Esophagus muscularis mucosa (tissue), 4 donors: ENCODE data around the gene SLC22A4. TPM values are rescaled to one million over a fixed set of nuclear protein-coding genes. Genes with fewer than 3 reads are reported as not detected.

Source experiments
- DNase-seq: peaks from one replicate; pipeline ENCODE4 v3.0.0-alpha.2; 2017; ENCODE audit errors: extremely low spot score
- H3K27ac ChIP-seq, 4 donors: fragments of 200-600 bp; sonication (generic); replicated peaks in 1 of 4; 1 replicate in 3 of 4; 2 replicates in 1 of 4; pipeline ENCODE4 v1.5.1; 2016 to 2019; ENCODE audit warnings: mild to moderate bottlenecking in 1 of 4
- H3K27me3 ChIP-seq, 4 donors: fragments of 200-600 bp; sonication (generic); one replicate each; pipeline versions ENCODE4 v1.5.1 to v1.6.0; 2016 to 2019
- H3K36me3 ChIP-seq, 4 donors: fragments of 200-600 bp; sonication (generic); one replicate each; pipeline ENCODE4 v1.5.1; 2016 to 2019
- H3K4me1 ChIP-seq, 4 donors: fragments of 200-600 bp; sonication (generic); one replicate each; pipeline ENCODE4 v1.5.1; 2016 to 2019
- H3K4me3 ChIP-seq, 4 donors: fragments of 200-600 bp; sonication (generic); 1 replicate in 2 of 4; 2 replicates in 2 of 4; pipeline ENCODE4 v1.5.1; 2016 to 2019; ENCODE audit warnings: mild to moderate bottlenecking in 4 of 4, moderate library complexity in 1 of 4
- H3K9me3 ChIP-seq, 4 donors: fragments of 200-600 bp; sonication (generic); 1 replicate in 3 of 4; 2 replicates in 1 of 4; pipeline ENCODE4 v1.5.1; 2016 to 2019
- EP300 ChIP-seq: sonication (generic); formaldehyde crosslinking; IDR thresholded peaks from one replicate; pipeline ENCODE4 v1.6.1; 2017; ENCODE audit warnings: antibody characterized with exemption
- POLR2A ChIP-seq: fragments of 450-650 bp; IDR thresholded peaks from one replicate; pipeline ENCODE4 v1.6.1; 2017; ENCODE audit warnings: antibody characterized with exemption, moderate library complexity, mild to moderate bottlenecking, low read depth
- POLR2AphosphoS5 ChIP-seq, 2 donors: sonication (generic); formaldehyde crosslinking; IDR thresholded peaks; one replicate each; pipeline ENCODE4 v1.6.1; 2017; ENCODE audit warnings: antibody characterized with exemption in 2 of 2
- WGBS: methylation state at CpG from one replicate; pipeline ENCODE4 v1.1.5; 2018; 5-methylcytosine and 5-hydroxymethylcytosine counted together
- intact Hi-C: fragments of 100-400 bp; cut with DNase I; formaldehyde crosslinking; loops from one replicate; pipeline ENCODE4 v1.15.1; 2023
- total RNA-seq, 4 donors: library from RNA; depleted of rRNA; stranded (reverse); fragments of >200 nt; gene quantifications; one replicate each; pipeline versions ENCODE4 v1.1.0 to v1.2.1, GENCODE V29; 2016
- TF ChIP-seq, protein P1 (sequence below), 3 experiments: fragments of 200-600 bp in 2 of 3; fragments of 450-650 bp in 1 of 3; sonication (generic) in 2 of 3; IDR thresholded peaks; one replicate each; pipeline ENCODE4 v1.5.1; 2017 to 2019; ENCODE audit warnings: antibody characterized with exemption in 3 of 3, mild to moderate bottlenecking in 2 of 3, moderate library complexity in 1 of 3

Gene SLC22A4
- total RNA-seq, 4 donors from 2014 or later, result 0.42 to 1.7 (median 1.0) TPM

GRCh38 chr5:132362086-132362485 is 67.9 kb downstream of the SLC22A4 start:
- no peak for DNase-seq
- Histone ChIP-seq H3K4me1 (peaks cover 19 to 22% (median 21%) of the 10 kb centered on the region in 4 donors), H3K4me3 (no peak overlapping the region), H3K36me3 (peaks cover 0 to 6% (median 0%) of the 10 kb centered on the region in 4 donors), H3K9me3 (no peaks in the 10 kb centered on the region), H3K27ac (no peak overlapping the region), H3K27me3 (no peaks in the 10 kb centered on the region)
- no peak for TF ChIP-seq POLR2AphosphoS5 (IDR thresholded peaks at IDR 0.05)
- TF ChIP-seq, protein P1, sequence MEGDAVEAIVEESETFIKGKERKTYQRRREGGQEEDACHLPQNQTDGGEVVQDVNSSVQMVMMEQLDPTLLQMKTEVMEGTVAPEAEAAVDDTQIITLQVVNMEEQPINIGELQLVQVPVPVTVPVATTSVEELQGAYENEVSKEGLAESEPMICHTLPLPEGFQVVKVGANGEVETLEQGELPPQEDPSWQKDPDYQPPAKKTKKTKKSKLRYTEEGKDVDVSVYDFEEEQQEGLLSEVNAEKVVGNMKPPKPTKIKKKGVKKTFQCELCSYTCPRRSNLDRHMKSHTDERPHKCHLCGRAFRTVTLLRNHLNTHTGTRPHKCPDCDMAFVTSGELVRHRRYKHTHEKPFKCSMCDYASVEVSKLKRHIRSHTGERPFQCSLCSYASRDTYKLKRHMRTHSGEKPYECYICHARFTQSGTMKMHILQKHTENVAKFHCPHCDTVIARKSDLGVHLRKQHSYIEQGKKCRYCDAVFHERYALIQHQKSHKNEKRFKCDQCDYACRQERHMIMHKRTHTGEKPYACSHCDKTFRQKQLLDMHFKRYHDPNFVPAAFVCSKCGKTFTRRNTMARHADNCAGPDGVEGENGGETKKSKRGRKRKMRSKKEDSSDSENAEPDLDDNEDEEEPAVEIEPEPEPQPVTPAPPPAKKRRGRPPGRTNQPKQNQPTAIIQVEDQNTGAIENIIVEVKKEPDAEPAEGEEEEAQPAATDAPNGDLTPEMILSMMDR (IDR thresholded peaks at IDR 0.05), result no peak
- TF ChIP-seq POLR2A, result no peak
- no peak for TF ChIP-seq EP300
- WGBS, result 97% methylated on average over 2 of the region's 2 CpGs
- intact Hi-C loops, result no loop called here

- intact Hi-C loops, result no loop called here
- 56% methylated on average over 7 of the region's 7 CpGs for WGBS
- Histone ChIP-seq H3K36me3 (peaks cover 0 to 5% (median 0%) of the 10 kb centered on the region in 4 donors), H3K27ac (peak overlapping the region; percentile 23 to 79 (median 68)), H3K27me3 (no peaks in the 10 kb centered on the region), H3K4me3 (no peak overlapping the region), H3K4me1 (peaks cover 14 to 22% (median 22%) of the 10 kb centered on the region in 4 donors), H3K9me3 (no peaks in the 10 kb centered on the region)
- TF ChIP-seq, protein P1 (IDR thresholded peaks at IDR 0.05), result no peak
- TF ChIP-seq POLR2AphosphoS5 (IDR thresholded peaks at IDR 0.05) (peak; percentile 80 to 82), POLR2A (no peak), EP300 (peak; percentile 89)
- no peak for DNase-seq
These were observed 69.4 kb downstream of the SLC22A4 start for GRCh38 chr5:132363431-132364112.

GRCh38 chr5:132364319-132364718 is 70.1 kb downstream of the SLC22A4 start:
- 40% methylated on average over 1 of the region's 1 CpG for WGBS
- peak; percentile 76 to 77 for TF ChIP-seq POLR2AphosphoS5 (IDR thresholded peaks at IDR 0.05)
- no peak for TF ChIP-seq EP300
- intact Hi-C loops, result no loop called here
- Histone ChIP-seq H3K27me3 (no peaks in the 10 kb centered on the region), H3K36me3 (peaks cover 0 to 3% (median 0%) of the 10 kb centered on the region in 4 donors), H3K27ac (peak overlapping the region; percentile 23 to 79 (median 68)), H3K4me3 (no peak overlapping the region), H3K9me3 (no peaks in the 10 kb centered on the region), H3K4me1 (peaks cover 14 to 29% (median 28%) of the 10 kb centered on the region in 4 donors)
- no peak for DNase-seq

DNA sequence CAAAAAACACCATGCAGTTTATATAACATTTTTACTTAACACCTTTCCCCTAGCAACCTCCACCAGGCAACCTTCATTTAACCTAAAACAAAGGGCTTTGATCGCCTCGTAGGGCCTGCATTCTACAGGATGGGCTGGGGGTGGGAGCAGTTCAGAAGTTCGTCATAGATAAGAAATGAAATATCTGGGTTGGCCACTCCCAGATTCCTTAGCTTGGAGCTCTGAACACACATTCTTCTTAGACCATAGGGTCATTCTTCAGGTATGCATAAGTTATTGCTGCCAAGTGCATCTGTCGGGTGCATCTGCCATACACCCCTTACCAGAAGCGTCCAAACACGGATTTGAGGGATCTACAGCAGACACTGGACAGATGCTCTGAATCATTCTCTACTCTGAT is 71.0 kb downstream of the SLC22A4 start:
- WGBS, result 86% methylated on average over 6 of the region's 6 CpGs
- peak overlapping the region in 1 of 4 donors; percentile 60 for H3K27ac ChIP-seq

DNA sequence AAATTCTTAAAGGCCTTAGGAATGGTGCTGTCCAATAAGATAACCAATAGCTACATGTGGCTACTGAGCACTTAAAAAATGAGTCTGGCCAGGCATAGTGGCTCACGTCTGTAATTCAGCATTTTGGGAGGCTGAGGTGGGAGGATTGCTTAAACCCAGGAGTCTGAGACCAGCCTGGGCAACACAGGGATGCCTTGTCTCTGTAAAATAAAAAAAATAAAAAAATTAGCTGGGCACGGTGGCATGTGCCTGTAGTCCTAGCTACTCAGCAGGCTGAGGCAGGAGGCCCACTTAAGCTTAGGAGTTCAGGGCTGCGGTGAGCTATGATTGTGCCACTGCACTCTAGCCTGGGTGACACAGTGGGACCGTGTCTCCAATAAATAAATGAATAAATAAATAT is 74.0 kb downstream of the SLC22A4 start:
- DNase-seq, result no peak
- Histone ChIP-seq H3K9me3 (no peaks in the 10 kb centered on the region), H3K36me3 (no peaks in the 10 kb centered on the region), H3K27me3 (no peaks in the 10 kb centered on the region), H3K27ac (no peak overlapping the region), H3K4me1 (peaks cover 25 to 57% (median 52%) of the 10 kb centered on the region in 4 donors), H3K4me3 (no peak overlapping the region)
- no peak for TF ChIP-seq POLR2AphosphoS5 (IDR thresholded peaks at IDR 0.05)
- no peak for TF ChIP-seq POLR2A
- TF ChIP-seq, protein P1 (IDR thresholded peaks at IDR 0.05), result no peak
- no peak for TF ChIP-seq EP300
- 85% methylated on average over 4 of the region's 4 CpGs for WGBS
- intact Hi-C loops, result loop anchor here (5.0 kb wide), 1 partner anchor 76 kb away; the partner anchor contains the start of gene SLC22A4

More for the DNA sequence above, 71.0 kb downstream of the SLC22A4 start:
- no peaks in the 10 kb centered on the region for H3K27me3 ChIP-seq
- intact Hi-C loops, result loop anchor here (5.0 kb wide), 1 partner anchor 73 kb away; the partner anchor contains the start of gene SLC22A4
- TF ChIP-seq POLR2A (no peak), POLR2AphosphoS5 (IDR thresholded peaks at IDR 0.05) (no peak), EP300 (no peak)
- TF ChIP-seq, protein P1 (IDR thresholded peaks at IDR 0.05), result no peak
- H3K4me1 ChIP-seq, result peaks cover 16 to 32% (median 31%) of the 10 kb centered on the region in 4 donors
- no peaks in the 10 kb centered on the region for H3K9me3 ChIP-seq
- DNase-seq, result no peak
- H3K36me3 ChIP-seq, result no peaks in the 10 kb centered on the region
- H3K4me3 ChIP-seq, result no peak overlapping the region
